GM18861 (cell line): ENCODE data around the gene VTN.
"Not testable (repeated sequence)": the region's sequence is repeated elsewhere in the genome, so short reads cannot be mapped to it uniquely, and the experiment has no call there.

Experiments used
- ATAC-seq: cut with Tn5 transposase; IDR thresholded peaks from one replicate; pipeline ENCODE4 v1.9.1; 2021; ENCODE audit not compliant: unreplicated experiment

Gene VTN

DNA sequence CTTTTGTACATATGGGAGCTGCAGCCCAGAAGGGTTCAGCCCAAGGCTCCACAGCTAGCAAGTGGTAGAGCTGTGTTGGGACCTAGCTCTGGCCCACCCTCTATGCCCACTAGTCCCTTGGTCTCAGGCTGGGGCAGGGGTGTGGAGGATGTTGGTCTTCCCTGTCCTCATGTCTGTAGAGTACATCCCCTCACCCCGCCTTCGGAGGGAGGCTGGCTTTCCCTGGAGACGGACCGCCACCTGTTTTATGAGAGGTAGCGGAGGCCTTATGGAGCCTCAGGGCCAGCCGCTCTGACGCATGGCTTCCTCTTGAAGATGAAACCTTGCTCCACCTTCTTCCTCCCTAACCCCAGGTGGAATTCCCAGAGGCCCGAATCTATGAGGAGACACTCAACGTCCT is 26.1 kb downstream of the VTN start:
- ATAC-seq, result no peak

DNA sequence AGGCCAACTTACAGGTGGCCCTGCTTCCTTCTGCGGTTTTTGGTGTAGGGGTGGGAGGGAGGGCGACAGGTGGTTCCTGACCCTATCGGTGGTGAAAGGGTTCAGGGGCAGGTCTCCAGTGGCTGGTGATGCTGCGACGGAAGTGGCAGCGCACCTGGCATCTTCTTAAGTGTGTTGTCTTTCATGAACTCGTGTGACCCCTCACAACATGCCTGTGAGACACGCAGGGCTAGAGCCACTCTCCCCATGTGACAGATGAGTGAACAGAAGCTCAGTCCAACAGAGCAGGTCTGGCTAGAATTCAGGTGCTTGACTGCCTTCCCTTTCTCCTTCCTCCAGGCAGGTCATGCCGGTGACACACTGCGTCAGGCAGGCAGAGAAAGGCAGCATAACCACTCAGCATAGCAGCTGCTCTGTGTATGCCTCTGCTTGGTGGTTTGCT is 26.6 kb downstream of the VTN start:
- no peak for ATAC-seq

DNA sequence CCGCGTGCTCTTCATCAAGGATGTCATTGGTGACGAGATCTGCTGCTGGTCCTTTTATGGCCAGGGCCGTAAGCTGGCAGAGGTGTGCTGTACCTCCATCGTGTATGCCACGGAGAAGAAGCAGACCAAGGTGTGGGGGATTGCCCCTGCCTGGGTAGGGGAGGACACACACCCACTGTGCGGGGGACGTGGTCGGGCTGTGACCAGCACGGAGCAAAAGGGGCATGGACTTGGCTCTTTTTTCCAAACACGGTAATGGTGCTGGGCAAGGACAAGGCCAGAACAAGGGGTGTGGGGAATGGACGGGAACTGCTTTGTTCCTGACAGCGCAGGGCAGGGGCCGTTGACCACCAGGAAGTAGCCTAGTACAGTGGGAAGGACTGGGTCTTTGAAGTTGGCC is 27.8 kb downstream of the VTN start:
- no peak for ATAC-seq

DNA sequence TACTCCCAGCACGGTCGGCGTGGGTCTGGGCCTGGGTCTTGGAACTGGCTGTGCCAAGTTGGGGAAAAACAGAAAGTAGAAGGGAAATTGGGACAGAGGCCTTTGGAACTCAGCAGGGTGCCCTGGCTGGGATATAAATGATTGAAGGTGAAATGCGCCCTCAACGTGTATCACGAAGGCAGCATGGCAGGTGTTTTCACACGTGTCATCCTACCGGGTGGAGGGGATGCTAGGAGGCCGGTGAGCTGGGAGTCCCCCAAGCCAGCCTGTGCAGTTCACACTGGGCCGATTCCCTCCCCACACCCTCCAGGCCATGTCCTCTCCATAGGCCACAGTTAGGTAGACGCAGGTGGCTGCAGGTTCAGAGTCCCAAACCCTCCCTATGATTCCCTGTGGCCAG is 28.6 kb downstream of the VTN start:
- ATAC-seq, result no peak

DNA sequence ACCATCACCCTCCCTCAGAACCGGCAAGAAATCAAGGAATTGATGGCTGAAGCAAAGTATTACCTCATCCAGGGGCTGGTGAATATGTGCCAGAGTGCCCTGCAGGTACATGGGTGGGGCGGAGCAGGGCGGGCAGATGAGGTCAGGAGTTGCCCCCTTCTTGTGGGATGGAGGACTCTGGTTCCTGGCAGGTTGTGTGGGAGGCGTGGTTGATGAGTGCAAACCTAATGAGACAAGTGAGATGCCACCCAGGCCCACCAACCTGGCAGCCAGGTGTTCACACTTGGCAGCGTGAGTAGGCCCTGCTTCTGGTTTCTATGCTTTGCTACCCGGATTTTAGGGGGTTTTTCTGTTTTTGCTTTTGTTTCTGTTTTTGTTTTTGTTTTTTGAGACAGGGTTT is 29.7 kb downstream of the VTN start:
- ATAC-seq, result no peak

DNA sequence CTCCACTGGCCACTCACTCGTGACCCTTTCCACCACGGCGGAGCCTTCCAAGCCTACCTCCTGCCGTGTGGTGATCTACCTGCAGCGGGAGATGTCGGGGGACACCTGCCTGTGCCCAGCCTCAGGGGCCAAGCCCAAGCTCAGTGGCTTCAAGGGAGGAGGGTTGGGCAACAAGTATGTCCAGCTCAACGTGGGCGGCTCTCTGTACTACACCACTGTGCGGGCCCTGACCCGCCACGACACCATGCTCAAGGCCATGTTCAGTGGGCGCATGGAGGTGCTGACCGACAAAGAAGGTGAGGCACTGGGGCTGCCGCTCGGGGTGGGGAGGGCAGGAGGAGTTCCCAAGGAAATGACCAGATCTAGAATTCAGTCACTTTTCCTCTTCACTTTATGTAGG is 30.7 kb downstream of the VTN start:
- no peak for ATAC-seq

DNA sequence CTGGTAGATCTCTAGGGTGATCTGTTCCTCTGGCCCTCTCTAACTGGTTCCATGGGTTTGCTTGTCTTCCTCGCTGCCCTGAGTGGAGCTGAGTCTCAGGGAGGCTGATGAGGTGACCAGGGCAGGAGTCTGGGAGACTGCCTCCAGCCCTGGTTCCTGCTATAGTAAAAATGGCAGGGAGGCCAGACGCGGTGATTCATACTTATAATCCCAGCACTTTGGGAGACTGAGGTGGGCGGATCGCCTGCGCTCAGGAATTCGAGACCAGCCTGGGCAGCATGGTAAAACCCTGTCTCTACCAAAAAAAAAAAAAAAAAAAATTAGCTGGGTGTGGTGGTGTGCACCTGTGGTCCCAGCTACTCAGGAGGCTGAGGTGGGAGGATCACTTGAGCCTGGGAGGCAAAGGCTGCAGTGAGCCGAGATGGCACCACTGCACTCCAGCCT is 31.3 kb downstream of the VTN start:
- not testable (repeated sequence) for ATAC-seq

DNA sequence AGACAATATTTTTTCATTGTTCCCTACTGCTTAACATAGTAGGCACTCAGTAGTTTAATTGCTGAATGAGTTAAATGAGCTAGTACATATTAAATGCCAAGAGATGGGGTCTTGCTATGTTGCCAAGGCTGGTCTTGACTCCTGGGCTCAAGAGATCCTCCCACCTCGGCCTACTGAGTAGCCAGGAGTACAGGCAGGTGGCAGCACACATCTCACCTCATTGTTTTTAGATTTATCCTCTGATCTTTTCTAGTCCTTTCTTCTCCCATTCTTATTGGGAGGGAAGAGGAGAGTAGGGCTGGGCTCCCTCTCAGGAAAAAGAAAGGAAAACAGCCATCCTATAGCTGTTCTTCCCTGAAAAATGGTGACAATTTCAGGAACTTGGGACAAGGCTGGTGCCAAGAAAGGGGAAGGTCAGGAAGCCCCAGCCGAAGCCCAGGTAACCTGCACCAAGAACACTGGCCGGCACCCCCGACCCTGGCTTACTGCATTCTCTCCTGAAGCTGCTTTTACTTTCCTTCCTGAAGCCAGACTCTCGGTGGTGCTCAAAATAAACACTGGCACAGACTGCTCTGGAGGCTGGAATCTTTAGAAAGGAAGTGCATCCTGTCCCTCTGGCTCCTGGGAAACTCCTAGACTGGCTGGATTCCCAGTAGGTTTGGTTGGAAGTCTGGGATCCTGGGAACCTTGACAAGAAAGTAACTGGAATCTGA is 31.9 kb downstream of the VTN start:
- ATAC-seq, result no peak

DNA sequence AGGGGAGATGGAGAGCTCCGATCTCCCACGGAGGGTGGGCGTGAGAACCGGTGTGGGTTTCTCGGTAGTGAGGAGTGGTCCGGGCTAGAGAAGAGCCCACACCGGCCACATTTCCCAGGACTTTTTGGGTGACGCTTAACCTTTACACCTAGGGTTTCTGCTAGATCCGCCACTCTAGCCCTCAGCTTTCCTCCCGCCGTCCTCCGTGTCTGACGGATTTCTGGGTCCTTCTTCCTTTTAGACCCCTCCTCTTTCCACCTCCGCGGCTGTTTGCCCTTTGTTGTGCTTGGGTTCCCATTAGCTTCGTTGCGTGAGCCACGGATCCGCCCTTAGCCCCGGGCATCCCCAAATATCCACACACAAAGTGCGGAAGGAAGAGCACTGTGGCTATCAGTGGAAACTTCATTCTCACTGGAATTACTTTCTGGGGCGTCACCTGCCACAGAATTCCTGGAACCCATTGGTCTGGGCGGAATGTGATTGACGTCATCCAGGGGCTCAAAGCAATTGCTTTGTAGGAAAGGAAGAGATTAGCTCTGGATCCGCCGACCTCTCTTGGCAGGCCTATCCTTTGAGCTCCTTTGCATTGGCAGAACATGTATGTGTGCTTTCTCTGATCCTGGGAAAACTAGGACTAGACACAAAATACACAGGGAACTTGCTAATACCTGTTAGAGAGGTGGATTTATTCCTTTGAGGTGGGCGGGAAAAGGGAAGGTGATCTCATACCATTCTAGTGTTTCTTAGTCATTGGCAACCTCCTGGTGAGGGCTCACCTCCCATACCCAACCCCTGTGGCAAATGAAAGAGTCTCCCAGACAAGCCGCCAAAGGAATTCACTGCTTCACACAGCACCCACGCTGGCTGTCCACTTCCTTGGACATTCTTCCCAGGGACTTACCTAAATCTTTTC is 33.9 kb downstream of the VTN start:
- ATAC-seq, result no peak

DNA sequence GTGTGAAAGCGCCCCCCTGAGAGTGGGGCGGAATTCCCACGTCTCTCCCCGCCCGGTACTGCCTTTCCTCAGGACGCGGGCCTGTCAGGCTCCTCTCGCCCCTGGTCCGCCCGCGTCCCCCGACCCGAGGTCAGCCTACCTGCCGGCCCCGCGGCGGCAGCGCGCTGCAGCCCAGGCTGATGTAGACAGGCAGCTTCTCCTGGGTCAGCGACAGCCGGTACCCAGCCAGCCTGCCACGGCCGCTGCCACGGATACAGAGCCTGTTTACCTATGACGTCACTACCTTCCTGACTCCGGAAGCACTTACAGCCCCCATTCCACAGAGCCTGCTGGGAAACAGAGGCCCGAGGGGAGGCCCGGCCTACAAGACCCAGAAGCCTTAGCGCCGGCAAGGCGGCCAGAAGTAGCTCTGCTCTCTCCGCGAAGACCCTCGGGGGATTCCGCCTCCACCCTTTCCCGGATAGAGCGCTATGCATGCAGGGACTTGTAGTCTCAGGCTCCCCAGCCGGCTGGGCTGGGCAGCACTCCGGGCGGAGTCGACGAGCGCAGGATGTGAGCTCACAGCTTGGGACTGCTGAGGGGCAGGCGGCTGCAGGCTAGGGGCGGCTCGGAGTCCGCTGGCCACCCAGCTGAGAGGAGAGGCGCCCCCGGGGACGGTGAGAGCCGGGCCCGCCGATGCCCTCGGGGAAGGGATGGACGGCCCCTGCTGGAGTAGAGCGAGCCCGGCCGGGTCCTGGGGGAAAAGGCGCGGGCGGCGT is 34.7 kb downstream of the VTN start, which contains the start of the genes IFT20 and TNFAIP1:
IFT20 (minus strand) TSS at position 272 of the 758 bp plus-strand sequence. CDS start 3,487 bp downstream, outside the sequence.
TNFAIP1 (plus strand) TSS at position 561 of the 758 bp plus-strand sequence. CDS start 3,761 bp downstream, outside the sequence.
- ATAC-seq, result peak; percentile 94

DNA sequence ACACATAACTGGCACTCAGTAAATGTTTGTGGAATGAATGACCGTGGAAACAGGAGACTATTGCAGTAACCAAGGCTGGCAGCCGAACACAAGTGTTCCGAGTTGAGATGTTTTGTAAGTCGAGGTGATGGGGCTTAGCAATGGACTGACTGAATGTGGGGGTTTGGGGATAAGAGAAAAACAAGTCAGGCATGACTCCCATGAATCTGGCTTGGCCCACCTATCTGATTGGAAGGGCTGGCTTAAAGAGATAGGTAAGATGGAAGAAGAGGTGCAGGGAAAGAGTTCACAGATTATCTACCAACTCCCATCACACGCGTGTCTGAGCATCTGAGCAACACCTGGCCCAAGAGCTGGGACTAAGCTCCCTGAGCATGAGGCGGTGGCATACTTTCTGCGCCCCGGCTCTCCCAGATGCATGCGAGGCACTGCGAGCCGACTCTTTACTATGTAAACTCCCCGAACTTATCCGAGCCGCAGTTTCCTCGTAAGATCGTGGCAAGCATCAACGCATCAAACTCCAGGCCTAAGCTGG is 35.4 kb downstream of the VTN start:
- ATAC-seq, result peak; percentile 0

DNA sequence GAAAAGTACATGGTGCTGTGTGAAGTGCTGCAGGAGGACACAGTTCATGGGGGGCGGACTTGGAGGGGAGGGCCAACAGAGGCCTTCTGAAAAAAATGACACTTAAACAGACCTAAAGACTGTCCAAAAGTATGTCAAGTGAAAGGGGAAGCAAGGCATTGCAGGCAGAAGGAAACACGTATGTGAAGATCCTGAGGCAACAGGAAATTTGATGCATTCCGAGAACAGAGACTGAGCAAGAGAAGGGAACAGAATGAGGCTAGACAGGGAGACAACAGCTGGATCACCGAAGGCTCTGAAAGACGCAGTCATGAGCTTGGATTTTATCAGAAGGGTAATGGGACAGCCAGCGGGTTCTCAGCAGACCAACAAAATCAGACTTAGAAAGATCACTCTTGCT is 35.9 kb downstream of the VTN start:
- ATAC-seq, result no peak

DNA sequence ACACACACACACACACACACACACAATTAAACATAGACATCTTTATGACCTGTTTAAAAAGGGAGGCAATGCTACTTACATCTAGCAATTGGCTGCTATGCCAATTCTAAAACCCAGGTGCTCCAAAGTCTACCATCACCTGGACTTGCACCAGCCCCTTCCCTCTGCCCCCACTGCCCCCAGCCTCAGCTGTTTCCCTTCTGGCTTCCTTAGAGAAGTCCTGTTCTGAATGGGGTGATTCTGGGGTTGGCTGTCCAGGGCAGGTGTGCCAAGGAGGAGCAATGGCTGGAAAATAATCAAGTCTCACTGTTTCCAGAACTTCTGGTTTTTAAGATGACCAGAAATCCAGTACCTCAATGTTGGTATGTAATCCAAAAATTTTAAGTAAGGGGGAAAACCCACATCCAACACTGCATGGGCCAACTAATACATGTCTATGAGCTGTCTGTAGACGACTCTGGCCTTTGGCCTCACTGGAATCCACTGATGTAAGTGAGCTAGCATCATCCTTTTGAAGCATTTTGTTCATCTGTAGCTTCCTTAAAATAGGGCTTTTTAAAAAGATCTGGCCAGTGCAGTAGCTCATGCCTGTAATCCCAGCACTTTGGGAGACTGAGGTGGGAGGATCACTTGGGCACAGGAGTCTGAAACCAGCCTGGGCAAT is 36.9 kb downstream of the VTN start:
- no peak for ATAC-seq

DNA sequence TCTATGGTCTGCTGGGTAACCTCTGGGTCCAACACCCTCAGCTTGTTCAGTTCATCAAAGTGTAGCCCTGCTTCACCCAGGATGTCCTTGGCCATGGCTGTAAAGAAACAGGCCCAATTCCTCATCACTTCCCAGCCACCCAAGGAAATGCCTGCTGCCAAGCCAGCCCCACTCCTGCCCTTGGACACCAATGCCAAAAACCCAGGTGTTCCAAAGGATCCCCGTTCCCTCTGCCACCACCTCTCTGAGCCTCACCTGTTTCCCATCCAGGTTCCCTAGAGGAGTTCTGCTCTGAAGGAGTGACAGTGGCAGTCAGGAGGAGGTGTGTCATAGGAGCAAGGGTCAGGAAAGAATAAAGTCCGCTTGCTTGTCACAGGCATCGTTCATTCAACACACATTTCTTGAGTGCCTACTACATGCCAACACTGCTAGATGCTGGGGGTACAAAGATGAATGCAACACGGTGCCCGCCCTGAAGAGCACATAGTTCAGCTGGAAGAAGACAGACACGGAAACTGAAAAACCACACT is 38.2 kb downstream of the VTN start:
- no peak for ATAC-seq

DNA sequence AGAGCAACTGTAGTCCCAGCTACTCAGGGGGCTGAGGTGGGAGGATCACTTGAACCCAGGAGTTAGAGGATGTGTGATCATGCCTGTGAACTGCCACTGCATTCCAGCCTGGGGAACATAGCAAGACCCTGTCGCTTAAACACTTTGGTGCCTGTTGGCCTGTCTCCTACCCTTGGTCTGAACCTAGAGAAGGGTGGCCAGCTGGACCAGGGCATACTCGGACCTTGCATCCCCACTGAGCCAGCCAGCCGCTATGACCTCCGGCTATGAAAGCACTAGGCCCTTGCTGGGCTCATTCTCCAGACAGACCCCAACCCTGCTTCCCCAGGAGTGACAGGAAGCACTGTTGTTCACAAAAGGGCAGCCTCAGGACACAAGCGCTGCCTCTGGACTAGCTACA is 39.4 kb downstream of the VTN start:
- no peak for ATAC-seq

DNA sequence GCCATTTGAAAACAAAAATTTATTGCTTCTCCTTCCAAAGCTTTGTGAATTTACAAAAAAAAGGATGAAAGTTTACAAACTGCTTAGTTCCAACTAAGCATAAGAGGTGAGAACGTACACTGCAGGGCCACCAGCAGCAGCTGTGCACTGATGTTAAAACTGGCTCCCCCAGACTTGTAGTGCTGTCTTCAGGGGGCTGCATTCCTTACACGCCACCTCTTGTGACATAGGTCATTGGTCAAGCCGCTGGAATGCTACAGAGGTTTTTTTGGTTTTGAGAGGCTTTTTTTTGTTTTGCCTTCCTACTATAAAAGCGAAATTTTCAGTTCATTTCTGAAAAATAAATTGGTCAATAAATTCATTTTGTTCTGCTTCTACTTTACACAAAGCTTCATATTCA is 41.8 kb downstream of the VTN start:
- no peak for ATAC-seq

DNA sequence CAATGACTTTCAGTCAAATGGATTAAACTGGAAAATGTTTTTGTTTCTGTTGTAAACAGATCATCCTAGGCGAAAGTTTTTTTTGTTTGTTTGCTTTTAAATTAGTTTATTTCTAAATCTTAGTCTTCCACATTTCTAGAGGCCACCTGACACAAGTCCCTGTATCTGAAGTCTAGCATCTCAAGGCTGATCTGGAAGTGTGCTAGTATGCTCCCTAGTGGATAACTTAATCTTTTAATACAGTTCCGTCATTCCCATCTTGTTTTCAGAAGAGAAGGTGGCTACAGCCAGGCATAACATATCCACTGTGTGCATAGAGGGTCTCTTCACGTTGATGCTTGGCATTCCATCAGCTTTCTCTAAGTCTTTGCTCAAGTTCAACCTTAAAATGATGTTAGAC is 42.4 kb downstream of the VTN start:
- ATAC-seq, result no peak

DNA sequence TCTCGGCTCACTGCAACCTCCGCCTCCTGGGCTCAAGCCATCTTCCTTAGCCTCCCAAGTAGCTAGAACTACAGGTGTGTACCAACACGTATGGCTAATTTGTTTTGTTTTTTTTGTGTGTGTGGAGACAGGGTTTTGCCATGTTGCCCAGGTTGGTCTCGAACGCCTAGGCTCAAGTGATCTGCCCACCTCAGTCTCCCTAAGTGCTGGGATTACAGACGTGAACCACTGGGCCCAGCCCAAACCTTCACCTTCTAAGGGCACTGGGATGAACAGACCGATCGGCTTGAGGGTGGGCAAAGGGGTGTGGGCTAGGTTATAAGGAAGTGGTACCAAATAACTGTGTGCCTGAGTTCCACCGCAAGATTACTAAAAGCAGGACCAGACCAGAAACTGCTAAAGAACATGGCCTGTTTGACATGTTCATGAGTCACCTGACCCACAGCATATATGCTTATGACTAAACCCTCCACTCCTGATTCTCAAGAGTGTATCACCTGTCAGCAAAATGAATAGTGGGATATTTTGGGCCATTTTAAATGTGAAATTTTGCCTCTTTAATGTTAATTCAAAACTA is 43.0 kb downstream of the VTN start:
- no peak for ATAC-seq

DNA sequence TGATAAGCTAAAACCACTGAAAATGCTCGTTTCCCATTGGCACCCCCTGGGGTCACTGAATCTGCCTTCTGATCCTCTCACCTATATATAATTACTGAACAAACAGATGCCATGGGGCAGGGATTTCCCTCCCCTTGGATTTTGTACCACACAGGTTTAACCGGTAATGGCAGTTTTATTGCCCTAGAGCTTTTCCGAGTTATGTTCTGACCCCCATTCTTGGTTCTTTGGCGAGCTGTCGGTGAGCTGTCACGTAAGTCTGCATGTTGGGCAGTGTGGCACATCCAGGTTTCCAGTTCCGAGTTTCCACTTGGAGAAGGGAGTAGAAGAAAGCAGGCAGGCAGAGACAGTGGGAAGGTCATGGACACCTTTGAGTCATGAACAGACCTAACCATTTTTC is 44.0 kb downstream of the VTN start:
- ATAC-seq, result no peak

DNA sequence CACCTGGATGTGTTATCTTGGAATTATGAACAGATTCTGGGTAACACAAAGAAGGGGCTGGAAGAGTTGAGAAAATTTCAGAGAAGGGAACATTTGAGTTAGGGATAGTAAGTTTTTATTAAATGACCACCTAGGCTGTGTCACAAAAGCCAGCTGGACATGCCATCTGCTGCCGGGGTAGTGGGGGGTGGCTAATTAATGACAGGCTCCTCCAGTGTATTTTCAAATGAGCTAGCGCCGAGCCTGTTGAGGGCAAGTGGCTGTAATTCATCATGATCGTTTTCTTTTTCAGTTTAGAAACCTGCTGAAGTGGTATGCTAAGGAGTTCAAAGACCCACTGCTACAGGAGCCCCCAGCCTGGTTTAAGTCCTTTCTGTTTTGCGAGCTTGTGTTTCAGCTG is 44.9 kb downstream of the VTN start:
- no peak for ATAC-seq
